Neutrophil (primary cell): ENCODE measurements around the gene VAMP2.
"Not testable (repeated sequence)": the region's sequence is repeated elsewhere in the genome, so short reads cannot be mapped to it uniquely, and the experiment has no call there.

Source experiments
- H3K27ac ChIP-seq: fragments of 200-600 bp; sonication (generic); 2 replicates; pipeline ENCODE4 v1.5.1; 2016; ENCODE audit warnings: mild to moderate bottlenecking, moderate library complexity
- H3K27me3 ChIP-seq: fragments of 200-600 bp; sonication (generic); 2 replicates; pipeline ENCODE4 v1.6.0; 2016; ENCODE audit warnings: mild to moderate bottlenecking
- H3K36me3 ChIP-seq: fragments of 200-600 bp; sonication (generic); 2 replicates; pipeline ENCODE4 v1.5.1; 2017
- H3K4me1 ChIP-seq, 2 experiments: fragments of 200-600 bp in 1 of 2; sonication (generic) in 1 of 2; 1 replicate in 1 of 2; 2 replicates in 1 of 2; pipeline versions ENCODE4 v1.5.1 to v1.6.1; 2013 to 2016; ENCODE audit warnings: low read depth in 1 of 2, low read length in 1 of 2, mild to moderate bottlenecking in 1 of 2, moderate library complexity in 1 of 2; ENCODE audit not compliant: control insufficient read depth in 1 of 2, insufficient read depth in 1 of 2
- H3K4me3 ChIP-seq, 2 experiments: fragments of 200-600 bp in 1 of 2; sonication (generic) in 1 of 2; 1 replicate in 1 of 2; 2 replicates in 1 of 2; pipeline ENCODE4 v1.5.1; 2013 to 2016; ENCODE audit warnings: low read depth in 1 of 2, low read length in 1 of 2, mild to moderate bottlenecking in 1 of 2, moderate library complexity in 1 of 2
- H3K9me3 ChIP-seq: fragments of 200-600 bp; sonication (generic); 2 replicates; pipeline ENCODE4 v1.5.1; 2016
- CTCF ChIP-seq: fragments of 200-600 bp; sonication (generic); IDR thresholded peaks from 2 replicates; pipeline ENCODE4 v1.5.1; 2016; ENCODE audit warnings: antibody characterized with exemption

VAMP2 gene

GRCh38 chr17:8176998-8177731 lies 14.4 kb upstream of the VAMP2 start:
- no peaks in the 10 kb centered on the region for H3K36me3 ChIP-seq
- H3K4me1 ChIP-seq = peaks cover 33 to 38% of the 10 kb centered on the region in 2 experiments
- no peak overlapping the region for H3K27ac ChIP-seq
- H3K27me3 ChIP-seq = peaks cover 4% of the 10 kb centered on the region
- TF ChIP-seq CTCF = no peak
- H3K9me3 ChIP-seq = no peaks in the 10 kb centered on the region
- peak overlapping the region; percentile 68 to 85 for H3K4me3 ChIP-seq

GRCh38 chr17:8176197-8176940 lies 13.6 kb upstream of the VAMP2 start, which contains the start of gene TMEM107:
TSS of gene TMEM107 (minus strand) at chr17:8176380. CDS start at chr17:8176286, 94 bp downstream.
- H3K27ac ChIP-seq = peak within 1 kb of the TSS; percentile 64
- no peaks in the 10 kb centered on the region for H3K27me3 ChIP-seq
- H3K9me3 ChIP-seq = no peaks in the 10 kb centered on the region
- H3K36me3 ChIP-seq = no peaks in the 10 kb centered on the region
- H3K4me1 ChIP-seq = peaks cover 33 to 38% of the 10 kb centered on the region in 2 experiments
- peak within 1 kb of the TSS; percentile 68 to 85 for H3K4me3 ChIP-seq
- TF ChIP-seq CTCF = no peak

- Histone ChIP-seq H3K27me3 (no peaks in the 10 kb centered on the region), H3K4me1 (peaks cover 33 to 38% of the 10 kb centered on the region in 2 experiments), H3K27ac (peak overlapping the region; percentile 64), H3K4me3 (peak overlapping the region; percentile 68 to 85), H3K9me3 (no peaks in the 10 kb centered on the region), H3K36me3 (no peaks in the 10 kb centered on the region)
- no peak for TF ChIP-seq CTCF
Measured at GRCh38 chr17:8175795-8176196, 13.0 kb upstream of the VAMP2 start.

- TF ChIP-seq CTCF = no peak
- peaks cover 33 to 38% of the 10 kb centered on the region in 2 experiments for H3K4me1 ChIP-seq
- H3K27me3 ChIP-seq = no peaks in the 10 kb centered on the region
Measured at GRCh38 chr17:8173871-8174322, 11.1 kb upstream of the VAMP2 start.

GRCh38 chr17:8173056-8173870 lies 10.5 kb upstream of the VAMP2 start:
- H3K27ac ChIP-seq = peak overlapping the region; percentile 94
- no peaks in the 10 kb centered on the region for H3K9me3 ChIP-seq
- H3K27me3 ChIP-seq = no peaks in the 10 kb centered on the region
- H3K4me1 ChIP-seq = peaks cover 33 to 38% of the 10 kb centered on the region in 2 experiments
- no peaks in the 10 kb centered on the region for H3K36me3 ChIP-seq
- TF ChIP-seq CTCF = no peak
- peak overlapping the region; percentile 69 to 83 for H3K4me3 ChIP-seq

More at GRCh38 chr17:8173871-8174322, 11.1 kb upstream of the VAMP2 start:
- peak overlapping the region; percentile 69 to 83 for H3K4me3 ChIP-seq
- H3K36me3 ChIP-seq = no peaks in the 10 kb centered on the region
- H3K9me3 ChIP-seq = no peaks in the 10 kb centered on the region
- H3K27ac ChIP-seq = peak overlapping the region; percentile 94

GRCh38 chr17:8170186-8170585 lies 7.4 kb upstream of the VAMP2 start:
- not testable (repeated sequence) for H3K4me3 ChIP-seq

More at GRCh38 chr17:8170186-8170585, 7.4 kb upstream of the VAMP2 start:
- H3K4me1 ChIP-seq = peaks cover 17 to 20% of the 10 kb centered on the region in 2 experiments
- H3K9me3 ChIP-seq, H3K27me3 ChIP-seq, H3K27ac ChIP-seq, H3K36me3 ChIP-seq: not testable (repeated sequence)
